Muscle of leg (tissue), 11 donors: ENCODE results near the gene SUCNR1. TPM values are rescaled to one million over a fixed set of nuclear protein-coding genes. Genes with fewer than 3 reads are reported as not detected.
A peak's percentile ranks its signal among the peaks of the same experiment; 100 is the strongest.

Experiments used
- DNase-seq: peaks from one replicate; pipeline ENCODE4 v3.0.0; 2013
- H3K27ac ChIP-seq: one replicate; pipeline ENCODE4 v1.5.1; 2013; ENCODE audit warnings: mild to moderate bottlenecking, low read length, control low read depth
- H3K27me3 ChIP-seq: one replicate; pipeline ENCODE4 v1.6.1; 2013; ENCODE audit warnings: low read length; ENCODE audit not compliant: control insufficient read depth, insufficient read depth
- H3K36me3 ChIP-seq: one replicate; pipeline ENCODE4 v1.6.1; 2013; ENCODE audit warnings: low read length; ENCODE audit not compliant: control insufficient read depth, insufficient read depth
- H3K4me1 ChIP-seq: one replicate; pipeline ENCODE4 v1.6.1; 2013; ENCODE audit warnings: low read length; ENCODE audit not compliant: control insufficient read depth, insufficient read depth
- H3K4me3 ChIP-seq: one replicate; pipeline ENCODE4 v1.5.1; 2013; ENCODE audit warnings: low read length, control low read depth
- H3K9me3 ChIP-seq: replicated peaks from 2 replicates; pipeline ENCODE4 v1.6.1; 2013; ENCODE audit warnings: low read depth, low read length; ENCODE audit not compliant: control insufficient read depth
- WGBS: methylation state at CpG from one replicate; pipeline ENCODE4 v1.1.5; 2013; ENCODE audit warnings: missing lambda C conversion rate; ENCODE audit not compliant: insufficient coverage; 5-methylcytosine and 5-hydroxymethylcytosine counted together
- polyA plus RNA-seq, 8 donors: library from polyadenylated mRNA; unstranded; fragments of 120-200 nt; gene quantifications; one replicate each; pipeline versions ENCODE4 v1.2.1 to v1.2.3, GENCODE V29; 2013; ENCODE audit warnings: inconsistent platforms in 1 of 8, low replicate concordance in 1 of 8; ENCODE audit not compliant: insufficient read length in 8 of 8, insufficient read depth in 1 of 8
- total RNA-seq: library from RNA; stranded (reverse); fragments of 120-200 nt; gene quantifications from one replicate; pipeline ENCODE4 v1.2.4, GENCODE V29; 2013

Gene SUCNR1
- total and polyA plus RNA-seq, 9 donors = 0.04 to 0.20 (median 0.08) TPM; not detected in 2

- H3K27ac ChIP-seq = peak overlapping the region; percentile 43
- peak; percentile 86 for DNase-seq
These were observed 59.9 kb downstream of the SUCNR1 start for GRCh38 chr3:151933234-151933853.

More at GRCh38 chr3:151933234-151933853, 59.9 kb downstream of the SUCNR1 start:
- WGBS = no CpG with 5 or more reads among the region's 2 CpGs
- no peaks in the 10 kb centered on the region for H3K4me1 ChIP-seq
- no peaks in the 10 kb centered on the region for H3K36me3 ChIP-seq
- H3K27me3 ChIP-seq = no peaks in the 10 kb centered on the region
- H3K4me3 ChIP-seq = no peak overlapping the region
- no peaks in the 10 kb centered on the region for H3K9me3 ChIP-seq

Other genes starting within 250 kb of the SUCNR1 start
- gene AADACL2, start 139.7 kb upstream of the SUCNR1 start, total RNA-seq = not detected
- gene AADACL2, start 139.7 kb upstream of the SUCNR1 start, polyA plus RNA-seq = 1 to 10 TPM in 1 of 8 donors, under 1 TPM in 1, not detected in 6; 0.30 to 2.5 TPM
- 0.35 TPM for gene AADAC, start 59.5 kb upstream of the SUCNR1 start, total RNA-seq
- gene AADAC, start 59.5 kb upstream of the SUCNR1 start, polyA plus RNA-seq = 1 to 10 TPM in 3 of 8 donors, under 1 TPM in 3, not detected in 2; 0.09 to 7.3 (median 0.85) TPM